DND-41 (cell line): Measurements from ENCODE around the gene FAM9C.

Experiments
- EZH2 ChIP-seq: IDR thresholded peaks from 3 replicates; pipeline ENCODE4 v1.6.1; 2012; ENCODE audit warnings: borderline replicate concordance, low read depth, mild to moderate bottlenecking, moderate library complexity, low read length, inconsistent platforms; ENCODE audit not compliant: severe bottlenecking
- TF ChIP-seq, protein P1 (sequence below): IDR thresholded peaks from 2 replicates; pipeline ENCODE4 v1.5.1; 2012; ENCODE audit warnings: borderline replicate concordance, low read length, moderate library complexity, mild to moderate bottlenecking; ENCODE audit not compliant: poor library complexity, severe bottlenecking; ENCODE audit errors: extremely low read depth

DNA sequence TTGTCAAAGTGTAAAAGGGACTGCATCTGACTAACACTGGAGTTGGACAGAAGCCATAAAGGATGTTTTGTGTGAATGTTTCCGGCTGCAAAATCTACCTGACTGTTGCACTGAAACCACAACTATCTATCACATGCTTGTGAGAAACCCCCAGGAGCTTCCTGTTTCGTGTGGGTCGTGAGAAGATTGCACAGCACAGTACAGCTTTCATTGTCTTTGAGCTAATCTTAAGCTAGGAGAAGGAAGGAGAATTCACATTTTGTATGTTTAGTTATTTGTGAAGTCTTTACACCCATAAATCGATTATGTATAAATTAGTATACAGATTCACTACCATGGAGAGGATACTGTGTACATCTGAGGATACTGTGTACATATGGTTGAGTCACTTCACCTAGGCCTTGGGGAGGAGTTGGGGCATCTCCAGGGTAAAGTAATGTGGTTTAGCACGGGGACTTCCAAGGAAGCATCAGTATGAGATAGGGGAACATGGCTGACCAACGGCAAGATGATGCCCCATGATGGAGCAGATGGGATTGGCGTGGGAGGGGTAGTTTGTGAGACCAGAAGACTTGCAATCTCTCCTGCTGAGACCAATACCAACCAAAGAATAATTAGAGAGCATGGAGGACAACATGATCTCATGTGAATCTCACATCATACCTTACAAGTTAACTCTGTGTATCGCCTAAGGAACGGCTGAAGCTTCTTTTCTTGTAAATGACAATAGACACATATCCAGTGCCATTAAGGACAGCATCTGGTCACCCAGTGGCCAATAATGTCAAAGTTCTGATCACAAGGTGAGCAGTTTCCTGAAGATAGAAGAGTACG lies 43.1 kb upstream of the FAM9C start:
- TF ChIP-seq, protein P1, sequence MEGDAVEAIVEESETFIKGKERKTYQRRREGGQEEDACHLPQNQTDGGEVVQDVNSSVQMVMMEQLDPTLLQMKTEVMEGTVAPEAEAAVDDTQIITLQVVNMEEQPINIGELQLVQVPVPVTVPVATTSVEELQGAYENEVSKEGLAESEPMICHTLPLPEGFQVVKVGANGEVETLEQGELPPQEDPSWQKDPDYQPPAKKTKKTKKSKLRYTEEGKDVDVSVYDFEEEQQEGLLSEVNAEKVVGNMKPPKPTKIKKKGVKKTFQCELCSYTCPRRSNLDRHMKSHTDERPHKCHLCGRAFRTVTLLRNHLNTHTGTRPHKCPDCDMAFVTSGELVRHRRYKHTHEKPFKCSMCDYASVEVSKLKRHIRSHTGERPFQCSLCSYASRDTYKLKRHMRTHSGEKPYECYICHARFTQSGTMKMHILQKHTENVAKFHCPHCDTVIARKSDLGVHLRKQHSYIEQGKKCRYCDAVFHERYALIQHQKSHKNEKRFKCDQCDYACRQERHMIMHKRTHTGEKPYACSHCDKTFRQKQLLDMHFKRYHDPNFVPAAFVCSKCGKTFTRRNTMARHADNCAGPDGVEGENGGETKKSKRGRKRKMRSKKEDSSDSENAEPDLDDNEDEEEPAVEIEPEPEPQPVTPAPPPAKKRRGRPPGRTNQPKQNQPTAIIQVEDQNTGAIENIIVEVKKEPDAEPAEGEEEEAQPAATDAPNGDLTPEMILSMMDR = no peak
- no peak for TF ChIP-seq EZH2
